ENCODE measurements around the gene TSPAN9. TPM values are rescaled to one million over a fixed set of nuclear protein-coding genes. Genes with fewer than 3 reads are reported as not detected.

Gene TSPAN9
- polyA plus RNA-seq, 1 experiment: 67.0 TPM

- H3K4me3 ChIP-seq (ENCODE audit: low read depth, low read length): no peak overlapping the region
- ChIA-PET POLR2A (no interaction called here), CTCF (interaction anchor here (0.7 to 1.6 kb wide), 3 partner anchors 53 to 194 kb away, joined by 3 to 5 read pairs (median 3); no protein-coding TSS in a partner anchor)
Measured at GRCh38 chr12:3081886-3082285, 4.7 kb downstream of the TSPAN9 start.

DNA sequence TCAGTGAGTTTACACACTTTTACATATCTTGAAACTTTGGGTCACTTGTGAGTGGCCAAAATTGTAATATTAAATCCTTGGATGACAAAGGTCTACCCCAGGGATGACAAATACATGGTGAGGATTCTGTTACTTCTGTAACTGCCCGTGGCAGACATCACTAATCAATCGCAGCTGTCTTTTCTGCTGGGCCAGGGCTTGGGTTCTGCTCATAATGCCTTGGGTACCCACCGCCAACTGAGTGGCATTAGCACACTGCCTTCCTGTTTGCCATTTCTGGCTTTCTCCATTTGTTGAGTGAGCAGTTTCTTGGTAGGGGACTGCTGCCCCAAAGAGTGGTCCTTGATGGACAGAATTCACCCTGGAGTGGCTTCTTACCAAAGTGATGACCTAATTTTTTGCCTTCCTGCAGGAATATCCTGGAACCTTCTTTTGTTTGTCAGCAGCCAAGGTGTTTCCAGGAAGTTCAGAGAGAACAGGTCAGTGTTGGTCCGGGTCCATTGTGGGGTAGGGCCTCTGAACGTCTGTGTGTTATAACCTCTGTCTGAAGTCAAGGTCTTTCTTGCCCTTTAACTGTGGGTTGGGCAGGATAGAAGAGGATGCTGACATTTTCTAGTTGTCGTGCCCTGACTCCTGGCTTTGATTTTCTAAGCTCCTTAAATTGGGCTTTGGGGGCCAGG, 6.2 kb downstream of the TSPAN9 start:
- POLR2A ChIA-PET: no interaction called here
- H3K4me3 ChIP-seq (ENCODE audit: low read depth, low read length): no peak overlapping the region
- H3K27me3 ChIP-seq (ENCODE audit: control insufficient read depth, insufficient read depth, low read length): no peaks in the 10 kb centered on the region
- TF ChIP-seq CTCF (IDR thresholded peaks at IDR 0.05; ENCODE audit: insufficient read depth, low read depth, low read length): no peak
- CTCF ChIA-PET: interaction anchor here (1.6 kb wide), 1 partner anchor 192 kb away, joined by 5 read pairs; no protein-coding TSS in a partner anchor
- peaks cover 1% of the 10 kb centered on the region; the same call in 1 of the 2 replicates for H3K36me3 ChIP-seq (ENCODE audit: control insufficient read depth, insufficient read depth, low read length)
- no peak for DNase-seq (ENCODE audit: low read depth)

More at GRCh38 chr12:3081886-3082285, 4.7 kb downstream of the TSPAN9 start:
- H3K36me3 ChIP-seq (ENCODE audit: control insufficient read depth, insufficient read depth, low read length): peaks cover 1% of the 10 kb centered on the region; the same call in 1 of the 2 replicates
- TF ChIP-seq CTCF (IDR thresholded peaks at IDR 0.05; ENCODE audit: insufficient read depth, low read depth, low read length): no peak
- H3K27me3 ChIP-seq (ENCODE audit: control insufficient read depth, insufficient read depth, low read length): no peaks in the 10 kb centered on the region
- DNase-seq (ENCODE audit: low read depth): no peak

DNA sequence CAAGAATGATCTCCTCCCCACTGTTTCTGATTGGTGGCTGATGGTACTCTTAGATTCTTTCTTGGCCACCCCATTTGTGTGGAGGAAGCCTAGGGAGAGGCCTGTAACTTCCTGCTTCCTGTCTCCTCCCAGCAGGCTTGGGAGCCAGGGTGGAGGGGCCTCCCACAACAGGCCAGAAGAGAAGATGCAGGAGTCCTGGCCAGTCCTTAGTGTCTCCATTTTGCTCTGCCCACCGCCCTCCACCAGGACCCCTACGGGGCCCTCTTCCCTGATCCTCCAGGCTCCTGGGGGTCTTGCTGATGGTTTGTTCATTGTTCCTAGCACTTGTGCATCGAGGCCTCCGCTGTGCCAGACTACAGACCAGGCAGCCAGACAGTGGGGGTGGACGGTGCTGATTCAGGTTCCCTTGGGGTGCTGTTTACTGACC, 6.8 kb downstream of the TSPAN9 start:
- TF ChIP-seq CTCF (IDR thresholded peaks at IDR 0.05; ENCODE audit: insufficient read depth, low read depth, low read length): no peak
- ChIA-PET POLR2A (no interaction called here), CTCF (no interaction called here)
- Histone ChIP-seq H3K36me3 (ENCODE audit: control insufficient read depth, insufficient read depth, low read length) (peaks cover 1% of the 10 kb centered on the region; the same call in 1 of the 2 replicates), H3K27me3 (ENCODE audit: control insufficient read depth, insufficient read depth, low read length) (no peaks in the 10 kb centered on the region), H3K4me3 (ENCODE audit: low read depth, low read length) (no peak overlapping the region)
- no peak for DNase-seq (ENCODE audit: low read depth)

GRCh38 chr12:3084742-3085141, 7.6 kb downstream of the TSPAN9 start:
- no peak overlapping the region for H3K4me3 ChIP-seq (ENCODE audit: low read depth, low read length)
- peaks cover 1% of the 10 kb centered on the region; the same call in 1 of the 2 replicates for H3K36me3 ChIP-seq (ENCODE audit: control insufficient read depth, insufficient read depth, low read length)
- POLR2A ChIA-PET: no interaction called here
- TF ChIP-seq CTCF (IDR thresholded peaks at IDR 0.05; ENCODE audit: insufficient read depth, low read depth, low read length): no peak
- CTCF ChIA-PET: no interaction called here
- no peaks in the 10 kb centered on the region for H3K27me3 ChIP-seq (ENCODE audit: control insufficient read depth, insufficient read depth, low read length)
- DNase-seq (ENCODE audit: low read depth): no peak

DNA sequence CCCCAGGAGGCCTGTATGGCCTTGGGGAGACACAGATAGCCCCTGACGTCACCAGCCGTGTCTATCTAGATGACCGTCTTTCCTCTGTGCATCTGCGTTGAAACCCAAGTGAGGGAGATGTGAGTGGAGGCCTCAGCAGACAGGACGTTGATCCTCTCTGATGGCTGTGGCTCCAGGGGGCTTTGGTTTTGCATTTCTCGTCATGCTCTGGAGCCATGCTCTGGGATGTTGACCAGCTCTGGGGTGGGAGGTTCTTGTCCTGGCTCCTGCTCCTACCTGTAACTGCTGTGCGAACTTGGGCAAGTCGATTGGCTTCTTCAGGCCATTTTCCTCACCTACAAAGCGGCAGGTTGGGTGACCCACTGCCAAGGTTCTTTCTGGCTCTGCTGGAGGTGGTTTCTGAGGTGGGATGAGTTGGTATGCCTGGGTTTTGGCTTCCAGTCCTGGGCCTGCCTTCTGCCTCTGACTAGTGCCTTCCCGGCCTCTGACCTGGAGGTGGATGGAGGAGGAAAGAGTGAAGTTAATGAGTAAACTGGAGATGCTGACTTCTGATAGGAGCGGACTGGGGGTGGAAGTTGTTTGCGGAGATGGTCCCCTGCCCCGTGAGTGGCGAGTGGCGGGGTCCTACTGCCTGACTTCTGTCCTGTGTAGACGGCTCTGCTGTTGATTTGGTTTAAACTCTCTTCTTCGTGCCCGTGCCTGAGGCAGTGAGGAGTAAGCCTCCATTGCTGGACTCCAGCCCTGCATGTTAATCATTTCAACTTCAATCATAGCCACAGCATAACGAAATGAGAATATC, 8.4 kb downstream of the TSPAN9 start:
- Histone ChIP-seq H3K4me3 (ENCODE audit: low read depth, low read length) (no peak overlapping the region), H3K36me3 (ENCODE audit: control insufficient read depth, insufficient read depth, low read length) (peaks cover 1% of the 10 kb centered on the region; the same call in 1 of the 2 replicates), H3K27me3 (ENCODE audit: control insufficient read depth, insufficient read depth, low read length) (no peaks in the 10 kb centered on the region)
- POLR2A ChIA-PET: no interaction called here
- DNase-seq (ENCODE audit: low read depth): no peak
- CTCF ChIA-PET: no interaction called here
- TF ChIP-seq CTCF (IDR thresholded peaks at IDR 0.05; ENCODE audit: insufficient read depth, low read depth, low read length): no peak
